Stimulated activated naive B cell treated with anti-CD40 and anti-IgM and Interleukin-4, amounts not matched to agents 10 μg/mL and 1 μg/mL and 100 μg/mL, for 72 hours (primary cell): ENCODE results near the gene RASD2.
A peak's percentile ranks its signal among the peaks of the same experiment; 100 is the strongest.

Source experiments
- ATAC-seq, 2 donors: fragments of 150-1000 bp; cut with Tn5 transposase; replicated peaks; 2 replicates each; pipeline ENCODE4 v1.10.0; 2021; ENCODE audit warnings: moderate library complexity in 1 of 2
- DNase-seq: peaks from one replicate; pipeline ENCODE4 v3.0.0; 2021
- H3K27ac Mint-ChIP-seq: one replicate; pipeline ENCODE4 v1.8.0; 2022; ENCODE audit warnings: mild to moderate bottlenecking, mixed read lengths
- H3K27me3 Mint-ChIP-seq, 2 donors: one replicate each; pipeline ENCODE4 v1.8.0; 2022; ENCODE audit warnings: mixed read lengths in 2 of 2
- H3K36me3 Mint-ChIP-seq, 2 donors: one replicate each; pipeline ENCODE4 v1.8.0; 2022; ENCODE audit warnings: mixed read lengths in 2 of 2, mild to moderate bottlenecking in 1 of 2
- H3K4me1 Mint-ChIP-seq, 2 donors: one replicate each; pipeline ENCODE4 v1.8.0; 2022; ENCODE audit warnings: mixed read lengths in 2 of 2, mild to moderate bottlenecking in 1 of 2
- H3K4me3 Mint-ChIP-seq, 2 donors: one replicate each; pipeline ENCODE4 v1.8.0; 2022; ENCODE audit warnings: mild to moderate bottlenecking in 2 of 2, mixed read lengths in 2 of 2, moderate library complexity in 1 of 2
- H3K9me3 Mint-ChIP-seq, 2 donors: one replicate each; pipeline ENCODE4 v1.8.0; 2022; ENCODE audit warnings: mixed read lengths in 2 of 2, mild to moderate bottlenecking in 1 of 2

The RASD2 gene

DNA sequence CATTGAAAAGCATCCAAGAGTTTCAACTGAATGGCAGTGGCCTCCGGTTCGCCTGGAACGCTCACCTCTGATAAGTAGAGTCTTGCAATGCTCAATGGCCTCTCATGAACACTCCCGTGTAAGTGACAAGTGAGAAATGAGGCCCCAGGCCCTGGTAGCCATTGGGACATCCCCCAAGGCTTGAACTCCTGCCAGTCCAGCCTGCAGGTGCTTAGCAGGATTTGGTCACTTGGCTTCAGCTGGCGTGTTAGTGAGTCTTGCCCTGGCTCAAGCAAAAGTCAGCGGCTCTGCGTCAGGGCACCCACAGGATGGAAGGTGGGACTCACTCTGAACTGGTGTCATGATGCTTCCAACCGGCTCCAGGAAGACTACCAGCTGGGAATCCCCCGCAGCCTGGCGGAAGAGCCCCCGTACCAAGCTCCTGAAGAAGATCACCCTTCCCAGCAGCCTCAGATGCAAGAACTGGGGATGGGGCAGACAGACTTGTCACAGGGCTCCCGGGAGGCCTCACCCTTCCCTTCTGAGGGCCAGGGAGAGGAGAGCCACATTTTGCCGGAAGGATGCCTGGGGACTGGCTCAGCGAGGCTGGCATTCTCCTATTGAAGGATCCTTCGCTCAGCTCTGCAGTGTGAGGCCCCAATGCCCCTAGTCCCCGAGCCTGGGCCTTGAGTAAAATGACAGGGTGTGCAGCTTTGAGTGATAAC is 57.2 kb downstream of the RASD2 start:
- ATAC-seq (no peak), DNase-seq (no peak)
- Mint-ChIP-seq H3K4me1 (no peaks in the 10 kb centered on the region), H3K36me3 (no peaks in the 10 kb centered on the region), H3K4me3 (no peak overlapping the region), H3K27ac (no peak overlapping the region), H3K9me3 (peaks cover 0 to 3% of the 10 kb centered on the region in 2 donors), H3K27me3 (peaks cover 19 to 22% of the 10 kb centered on the region in 2 donors)

DNA sequence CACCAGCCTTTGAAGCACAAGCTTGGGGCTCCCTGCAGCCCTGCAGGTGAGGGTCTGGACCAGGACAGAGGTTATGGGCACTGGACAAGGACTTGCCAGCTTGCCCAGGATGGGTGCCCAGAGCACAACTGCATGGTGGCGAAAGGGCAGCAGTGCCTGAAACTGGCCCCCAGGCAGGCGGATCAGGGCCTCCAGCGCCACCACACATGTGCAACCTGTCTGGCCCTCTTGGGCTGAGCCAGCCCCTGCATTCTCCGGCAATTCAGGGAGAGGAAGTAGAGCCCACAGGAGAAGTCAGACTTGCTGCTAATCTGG is 57.7 kb downstream of the RASD2 start:
- DNase-seq = no peak
- Mint-ChIP-seq H3K27me3 (peaks cover 14 to 17% of the 10 kb centered on the region in 2 donors), H3K4me3 (no peak overlapping the region), H3K36me3 (no peaks in the 10 kb centered on the region), H3K9me3 (peaks cover 0 to 3% of the 10 kb centered on the region in 2 donors), H3K4me1 (no peaks in the 10 kb centered on the region), H3K27ac (no peak overlapping the region)
- no peak for ATAC-seq

GRCh38 chr22:35599364-35599763 is 58.7 kb downstream of the RASD2 start:
- Mint-ChIP-seq H3K4me1 (no peaks in the 10 kb centered on the region), H3K9me3 (peaks cover 0 to 3% of the 10 kb centered on the region in 2 donors), H3K27ac (no peak overlapping the region), H3K36me3 (no peaks in the 10 kb centered on the region), H3K27me3 (peaks cover 5 to 7% of the 10 kb centered on the region in 2 donors), H3K4me3 (no peak overlapping the region)
- no peak for ATAC-seq
- no peak for DNase-seq

GRCh38 chr22:35600476-35600875 is 59.8 kb downstream of the RASD2 start:
- Mint-ChIP-seq H3K4me3 (no peak overlapping the region), H3K27ac (no peak overlapping the region), H3K27me3 (peaks cover 4 to 6% of the 10 kb centered on the region in 2 donors), H3K9me3 (no peaks in the 10 kb centered on the region), H3K36me3 (no peaks in the 10 kb centered on the region), H3K4me1 (no peaks in the 10 kb centered on the region)
- peak in 1 of 2 donors; percentile 33 for ATAC-seq
- DNase-seq = no peak

DNA sequence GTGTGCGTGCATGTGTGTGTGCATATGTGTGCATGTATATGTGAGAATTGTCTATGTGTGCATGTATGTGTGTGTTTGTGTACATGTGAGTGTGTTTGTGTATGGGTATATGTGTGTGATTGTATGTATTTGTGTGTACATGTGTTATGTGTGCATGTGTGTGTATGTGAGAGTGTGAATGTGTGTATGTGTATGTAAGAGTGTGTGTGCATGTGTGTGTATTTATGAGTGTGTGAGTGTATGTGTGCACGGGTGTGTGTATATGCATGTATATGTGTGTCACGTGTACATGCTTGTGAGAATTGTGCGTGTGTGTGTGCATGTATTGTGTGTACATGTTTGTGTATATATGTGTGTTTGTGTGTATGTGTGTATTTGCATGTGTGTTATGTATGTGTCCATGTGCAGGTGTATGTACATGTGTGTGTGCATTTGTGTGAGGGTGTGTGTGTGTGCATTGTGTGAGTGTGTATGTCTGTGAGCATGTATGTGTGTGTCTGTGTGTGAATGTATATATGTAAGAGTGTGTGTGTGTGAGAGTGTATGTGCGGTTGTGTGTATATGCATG is 60.5 kb downstream of the RASD2 start:
- Mint-ChIP-seq H3K4me3 (no peak overlapping the region), H3K9me3 (no peaks in the 10 kb centered on the region), H3K27ac (no peak overlapping the region), H3K27me3 (peaks cover 5 to 6% of the 10 kb centered on the region in 2 donors), H3K36me3 (no peaks in the 10 kb centered on the region), H3K4me1 (no peaks in the 10 kb centered on the region)
- ATAC-seq (no peak), DNase-seq (no peak)

DNA sequence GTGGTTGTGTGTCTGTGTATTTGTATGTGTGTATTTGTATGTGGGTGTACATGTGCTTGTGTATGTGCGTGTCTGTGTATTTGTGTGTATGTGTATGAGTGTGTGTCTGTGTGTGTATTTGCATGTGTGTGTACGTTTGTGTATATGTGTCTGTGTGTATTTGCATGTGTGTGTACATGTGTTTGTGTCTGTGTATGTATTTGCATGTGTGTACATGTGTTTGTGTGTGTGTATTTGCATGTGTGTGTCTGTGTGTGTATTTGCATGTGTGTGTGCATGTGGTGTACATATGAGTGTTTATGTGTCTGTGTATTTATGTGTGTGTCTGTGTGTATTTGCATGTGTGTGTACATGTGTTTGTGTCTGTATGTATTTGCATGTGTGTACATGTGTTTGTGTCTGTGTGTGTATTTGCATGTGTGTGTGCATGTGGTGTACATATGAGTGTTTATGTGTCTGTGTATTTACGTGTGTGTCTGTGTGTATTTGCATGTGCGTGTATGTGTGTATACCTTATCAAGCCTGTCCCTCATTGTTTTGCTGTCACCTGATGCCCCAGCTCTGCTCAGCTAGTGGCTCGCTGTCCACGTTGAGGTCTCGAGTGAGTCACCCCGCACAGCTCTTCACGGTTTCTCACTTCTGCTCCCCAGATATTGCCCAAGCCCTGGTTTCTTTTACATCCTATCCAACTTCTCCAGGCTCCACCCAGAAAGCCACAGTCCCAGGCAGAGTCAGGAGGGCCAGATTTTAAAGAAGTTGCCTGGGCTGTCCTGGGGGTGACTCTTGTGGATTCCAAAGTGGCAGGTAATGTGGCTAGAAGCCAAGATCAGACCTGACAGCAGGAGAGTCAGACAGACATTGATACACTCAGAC is 61.3 kb downstream of the RASD2 start:
- peak; percentile 5 for DNase-seq
- no peaks in the 10 kb centered on the region for H3K9me3 Mint-ChIP-seq

More for the DNA sequence above, 61.3 kb downstream of the RASD2 start:
- Mint-ChIP-seq H3K27ac (no peak overlapping the region), H3K4me3 (no peak overlapping the region), H3K27me3 (peaks cover 10 to 11% of the 10 kb centered on the region in 2 donors), H3K36me3 (no peaks in the 10 kb centered on the region), H3K4me1 (no peaks in the 10 kb centered on the region)
- ATAC-seq = peak; percentile 72 to 79
